Activated gamma-delta T cell (primary cell): ENCODE results near the gene ENKD1.

Experiments
- DNase-seq: peaks from one replicate; lab custom pipeline; 2025; lab: John Stamatoyannopoulos, UW

Gene ENKD1

DNA sequence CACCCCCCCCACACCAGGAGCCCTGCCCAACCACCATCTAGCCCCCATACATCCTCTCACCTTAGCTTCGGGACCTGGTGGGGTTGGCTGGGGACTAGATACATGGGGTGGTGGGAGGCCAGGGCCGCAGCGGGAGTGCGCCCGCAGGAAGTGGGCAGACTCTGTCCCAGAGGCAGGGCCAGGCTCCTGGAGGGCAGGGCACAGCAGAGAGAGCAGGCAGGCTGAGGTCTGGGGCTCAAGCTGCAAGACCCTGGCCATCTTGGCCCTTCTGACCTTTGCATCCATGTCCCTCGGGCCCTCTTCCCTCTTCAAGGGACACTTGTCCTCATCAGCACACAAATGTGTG lies 2.7 kb downstream of the ENKD1 start:
- no peak for DNase-seq

DNA sequence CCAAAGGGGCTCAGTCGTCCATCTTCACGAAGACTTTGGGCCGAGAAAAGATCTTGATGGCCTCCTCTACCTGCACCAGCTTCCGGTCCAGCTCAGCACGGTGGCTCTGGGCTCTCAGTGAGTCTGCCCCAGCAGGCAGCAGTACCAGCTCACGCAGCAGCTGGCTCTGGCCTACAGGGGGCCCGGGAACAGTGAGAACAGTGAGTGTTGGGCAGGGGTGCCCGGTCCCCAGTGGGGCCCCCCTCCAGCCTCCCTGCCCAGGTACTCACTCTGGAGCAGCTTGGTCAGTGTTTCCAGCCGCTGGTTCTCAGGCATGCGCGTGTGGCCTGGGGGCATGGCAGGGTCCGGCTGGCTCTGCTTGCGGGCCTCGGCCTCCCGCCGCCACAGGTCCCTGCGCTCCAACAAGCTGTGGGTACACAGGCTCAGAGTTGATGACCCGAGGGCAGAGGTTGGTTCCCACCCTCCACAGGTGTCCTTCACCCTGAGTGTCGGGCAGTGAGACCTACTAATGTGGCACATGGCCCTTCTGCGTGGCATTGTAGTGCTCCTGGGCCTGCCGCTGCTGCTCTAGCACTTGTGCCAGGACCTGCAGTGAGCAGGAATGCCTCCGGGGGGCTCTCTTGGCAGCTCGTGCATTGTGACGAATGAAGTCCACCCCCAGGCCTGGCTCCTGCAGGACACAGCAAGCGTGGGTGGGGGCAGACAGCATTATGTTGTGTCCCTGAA lies 3.2 kb downstream of the ENKD1 start:
- no peak for DNase-seq

DNA sequence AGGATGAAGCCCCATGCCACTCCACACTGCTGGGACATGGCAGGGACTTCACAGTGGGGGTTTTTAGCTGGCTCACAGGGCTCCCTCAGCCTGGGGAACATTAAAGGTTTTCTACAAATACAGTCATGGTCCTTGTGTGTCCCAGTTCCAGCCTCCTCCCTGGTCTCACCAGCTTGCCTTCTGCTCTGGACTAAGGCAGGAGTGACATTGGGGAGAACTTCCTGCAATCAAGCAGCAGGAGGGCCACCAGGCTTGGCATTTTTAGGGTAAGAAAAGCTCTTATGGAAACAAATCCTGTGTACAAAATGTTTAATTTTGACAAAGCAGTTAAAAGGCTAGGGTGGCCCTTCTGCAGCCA lies 3.9 kb downstream of the ENKD1 start:
- no peak for DNase-seq

DNA sequence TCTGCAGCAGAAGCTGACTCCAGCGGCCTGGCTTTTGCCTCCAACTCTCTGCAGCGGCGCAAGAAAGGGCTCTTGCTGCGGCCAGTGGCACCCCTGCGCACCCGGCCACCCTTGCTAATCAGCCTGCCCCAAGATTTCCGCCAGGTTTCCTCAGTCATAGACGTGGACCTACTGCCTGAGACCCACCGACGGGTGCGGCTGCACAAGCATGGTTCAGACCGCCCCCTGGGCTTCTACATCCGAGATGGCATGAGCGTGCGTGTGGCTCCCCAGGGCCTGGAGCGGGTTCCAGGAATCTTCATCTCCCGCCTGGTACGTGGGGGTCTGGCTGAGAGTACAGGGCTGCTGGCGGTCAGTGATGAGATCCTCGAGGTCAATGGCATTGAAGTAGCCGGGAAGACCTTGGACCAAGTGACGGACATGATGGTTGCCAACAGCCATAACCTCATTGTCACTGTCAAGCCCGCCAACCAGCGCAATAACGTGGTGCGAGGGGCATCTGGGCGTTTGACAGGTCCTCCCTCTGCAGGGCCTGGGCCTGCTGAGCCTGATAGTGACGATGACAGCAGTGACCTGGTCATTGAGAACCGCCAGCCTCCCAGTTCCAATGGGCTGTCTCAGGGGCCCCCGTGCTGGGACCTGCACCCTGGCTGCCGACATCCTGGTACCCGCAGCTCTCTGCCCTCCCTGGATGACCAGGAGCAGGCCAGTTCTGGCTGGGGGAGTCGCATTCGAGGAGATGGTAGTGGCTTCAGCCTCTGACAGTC lies 4.5 kb downstream of the ENKD1 start:
- no peak for DNase-seq

DNA sequence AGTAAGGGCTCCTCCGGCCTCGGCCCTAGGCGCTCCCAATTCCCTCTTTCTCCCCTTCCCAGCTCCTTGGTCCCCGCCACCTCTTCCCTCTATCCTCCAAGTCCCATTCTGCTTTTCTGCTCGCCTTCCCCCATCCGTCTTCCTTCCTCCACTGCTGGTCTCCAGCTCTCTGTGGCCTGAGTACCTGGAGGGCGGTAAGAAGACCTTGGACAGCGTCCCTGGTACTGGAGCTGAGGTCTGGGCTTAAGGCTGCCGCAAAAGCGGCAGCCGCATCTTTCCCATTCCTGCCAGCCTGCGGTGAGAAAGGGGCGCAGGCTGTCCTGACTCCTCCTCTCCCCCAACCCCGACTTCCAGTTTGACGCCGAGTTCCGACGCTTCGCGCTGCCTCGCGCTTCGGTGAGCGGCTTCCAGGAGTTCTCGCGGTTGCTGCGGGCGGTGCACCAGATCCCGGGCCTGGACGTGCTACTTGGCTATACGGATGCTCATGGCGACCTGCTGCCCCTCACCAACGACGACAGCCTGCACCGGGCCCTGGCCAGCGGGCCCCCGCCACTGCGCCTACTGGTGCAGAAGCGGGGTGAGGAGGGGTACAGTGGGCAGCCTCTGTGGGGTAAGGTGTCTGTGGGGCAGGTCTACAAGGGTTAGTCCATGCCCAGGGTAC lies 5.3 kb downstream of the ENKD1 start:
- DNase-seq: no peak

DNA sequence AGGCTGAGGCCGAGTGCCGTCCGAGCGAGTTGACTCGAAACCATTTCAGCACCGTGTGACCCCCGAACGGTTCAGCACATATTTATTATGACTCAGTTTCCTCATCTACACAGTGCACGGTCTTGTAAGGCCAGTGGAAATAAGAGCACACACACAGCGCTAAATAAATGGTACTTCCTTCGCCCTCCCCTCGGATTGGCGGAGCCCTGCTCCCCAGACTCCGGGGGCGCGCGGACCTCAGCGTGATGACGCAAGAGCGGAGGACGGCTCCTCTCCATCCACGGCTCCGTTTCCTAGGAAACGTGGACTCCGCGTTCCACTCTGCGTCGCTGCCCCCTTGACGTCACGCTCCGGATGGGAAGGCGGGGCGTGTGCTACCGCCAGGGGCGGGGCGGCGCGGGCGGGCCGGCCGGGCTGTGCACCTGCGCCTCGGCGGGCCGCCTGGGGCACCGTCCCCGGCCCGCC lies 6.0 kb downstream of the ENKD1 start, which contains the start of gene PARD6A:
Gene PARD6A (plus strand): TSS at position 397 of the 465 bp plus-strand sequence. CDS start 79 bp downstream, outside the sequence.
- DNase-seq: peak; percentile 93

DNA sequence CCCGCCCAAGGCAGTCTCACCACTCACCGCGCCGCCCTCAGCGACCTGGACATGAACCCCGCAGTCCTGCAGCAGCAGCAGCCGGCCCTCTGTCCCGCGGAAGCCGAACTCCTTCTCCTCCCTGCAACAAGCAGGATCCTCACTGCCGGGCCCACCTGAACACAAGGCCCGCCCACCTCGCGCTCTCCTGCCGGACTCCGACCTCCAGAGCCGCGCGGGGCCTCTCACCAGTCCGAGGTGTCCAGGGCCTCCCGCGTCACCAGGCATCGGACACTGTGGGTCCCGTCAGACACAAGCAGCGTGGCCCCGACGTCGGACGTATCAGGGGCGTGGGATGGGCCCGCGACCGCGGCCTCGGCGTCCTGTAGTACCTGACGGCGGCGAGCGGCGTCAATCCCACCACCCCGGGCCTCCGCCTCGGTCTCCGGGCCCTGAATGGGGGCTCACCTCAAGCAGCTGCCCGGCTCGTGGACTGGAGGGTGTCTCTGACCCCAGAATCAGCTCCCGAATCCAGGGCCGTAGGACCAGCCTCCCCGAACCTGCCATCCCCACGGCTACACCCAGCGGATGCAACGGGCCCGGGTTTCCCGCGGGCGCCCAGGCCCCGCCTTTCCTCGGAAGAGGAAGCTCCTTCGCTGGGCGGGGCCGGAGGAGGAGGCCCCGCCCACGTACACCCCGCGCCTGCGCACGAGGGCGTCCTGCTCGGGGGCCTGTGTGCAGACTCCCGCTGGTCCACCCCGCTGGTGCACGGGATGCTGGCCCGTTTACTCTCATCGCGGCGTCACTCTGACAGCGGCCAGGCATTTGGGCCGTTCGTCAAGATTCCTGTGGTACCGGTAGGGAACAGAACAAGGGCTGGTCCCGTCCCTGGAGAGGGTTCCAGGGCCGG lies 6.6 kb downstream of the ENKD1 start, which contains the start of gene ACD:
Gene ACD (minus strand): TSS at position 586 of the 889 bp plus-strand sequence. CDS start 40 bp downstream, at position 546.
- peak; percentile 89 for DNase-seq

DNA sequence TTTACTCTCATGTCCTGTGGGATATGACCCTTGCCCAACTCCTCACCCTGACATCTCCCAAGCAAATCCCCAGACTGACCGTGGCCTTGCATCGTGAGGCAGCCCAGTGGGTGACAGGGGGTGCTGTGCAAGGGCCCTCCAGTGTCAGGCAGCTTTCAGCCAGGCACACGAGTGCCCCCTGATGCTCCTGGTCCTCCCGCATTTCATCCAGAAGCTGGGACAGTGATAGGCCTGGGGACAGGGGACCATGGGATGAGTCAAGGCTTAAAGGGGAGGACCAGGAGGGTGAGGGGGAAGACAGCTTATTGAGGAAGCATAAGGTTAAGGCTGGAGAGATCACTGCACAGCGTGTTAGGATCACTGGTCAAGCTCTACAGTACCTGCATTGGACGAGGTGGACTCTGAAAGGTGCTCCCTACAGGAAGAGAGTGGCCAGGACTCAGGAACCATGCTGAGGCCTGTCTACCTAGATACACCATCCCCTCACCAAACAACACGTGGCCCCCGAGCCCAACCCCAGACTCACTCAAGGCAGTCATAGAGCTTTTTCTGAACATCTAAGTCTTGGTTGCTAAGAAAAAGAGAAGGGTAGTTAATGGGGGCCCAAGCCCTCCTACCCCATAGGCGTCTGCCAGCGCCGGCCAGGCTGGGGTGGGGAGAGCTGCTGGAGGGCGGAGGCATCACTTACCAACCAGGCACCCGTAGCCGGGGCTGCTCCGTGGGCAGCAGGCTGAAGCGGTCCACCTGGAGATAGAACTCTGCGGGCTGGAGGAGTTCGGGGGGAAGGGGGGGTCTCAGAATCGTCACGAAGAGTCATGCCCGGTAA lies 7.5 kb downstream of the ENKD1 start:
- no peak for DNase-seq

DNA sequence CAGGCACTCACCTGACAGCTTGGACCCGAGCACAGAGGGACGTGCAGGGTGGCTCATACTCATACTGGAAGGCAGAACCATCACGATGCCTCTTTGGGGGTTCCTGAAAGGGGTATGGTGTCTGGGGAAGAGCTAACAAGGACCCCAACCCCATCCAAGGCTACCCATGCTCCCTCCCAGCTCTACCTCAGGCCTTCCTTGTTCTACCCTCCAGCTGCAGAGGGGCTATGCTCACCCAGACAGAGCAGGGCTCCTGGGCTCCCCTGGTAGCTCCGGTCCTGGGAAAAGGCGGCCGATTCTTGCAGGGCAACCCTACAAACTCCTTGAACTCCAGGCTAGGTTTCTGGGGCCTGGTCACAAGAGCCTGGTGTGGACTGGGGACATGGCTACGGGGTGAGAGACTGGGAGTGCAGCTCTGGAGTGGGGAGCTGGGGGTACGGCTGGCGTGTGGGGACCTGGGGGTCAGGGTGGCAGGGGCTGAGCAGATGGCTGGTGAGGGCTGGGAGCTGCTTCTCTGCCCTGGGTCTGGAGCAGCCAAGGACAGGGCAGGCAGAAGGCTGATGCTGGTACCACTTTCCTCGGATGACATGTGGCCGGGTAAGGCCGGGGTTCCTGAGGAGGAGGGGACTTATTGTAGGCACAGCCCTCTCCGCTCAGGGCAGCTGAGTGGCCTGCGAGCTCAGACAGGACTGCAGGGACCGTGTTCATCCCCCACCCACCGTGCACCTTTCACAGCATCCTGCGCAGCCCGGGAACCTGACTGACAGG lies 8.6 kb downstream of the ENKD1 start:
- DNase-seq: no peak

DNA sequence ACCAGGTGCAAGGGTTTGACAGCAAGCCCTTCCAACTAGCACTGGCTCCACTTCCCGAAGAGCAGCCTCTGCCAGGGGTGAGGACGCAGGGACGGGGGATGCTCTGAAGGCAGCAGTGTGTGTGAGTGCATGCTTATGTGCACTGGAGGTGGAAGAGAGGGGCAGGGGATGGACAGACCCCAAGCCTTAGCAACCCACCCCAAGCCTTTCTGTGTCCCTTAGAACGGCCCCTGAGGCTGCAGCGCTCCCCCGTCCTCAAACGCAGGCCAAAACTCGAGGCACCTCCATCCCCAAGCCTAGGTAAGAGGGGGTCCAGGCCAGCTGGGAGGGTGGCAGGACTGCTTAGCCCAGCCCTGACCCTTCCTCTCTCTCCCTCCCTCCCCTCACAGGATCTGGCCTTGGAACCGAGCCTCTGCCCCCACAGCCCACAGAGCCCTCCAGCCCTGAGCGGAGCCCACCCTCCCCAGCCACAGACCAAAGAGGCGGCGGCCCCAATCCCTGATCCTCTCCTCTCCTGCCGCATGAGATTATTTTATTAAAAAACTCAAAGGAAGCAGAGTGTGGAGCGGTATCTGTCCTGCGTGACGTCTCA lies 9.4 kb downstream of the ENKD1 start:
- no peak for DNase-seq

DNA sequence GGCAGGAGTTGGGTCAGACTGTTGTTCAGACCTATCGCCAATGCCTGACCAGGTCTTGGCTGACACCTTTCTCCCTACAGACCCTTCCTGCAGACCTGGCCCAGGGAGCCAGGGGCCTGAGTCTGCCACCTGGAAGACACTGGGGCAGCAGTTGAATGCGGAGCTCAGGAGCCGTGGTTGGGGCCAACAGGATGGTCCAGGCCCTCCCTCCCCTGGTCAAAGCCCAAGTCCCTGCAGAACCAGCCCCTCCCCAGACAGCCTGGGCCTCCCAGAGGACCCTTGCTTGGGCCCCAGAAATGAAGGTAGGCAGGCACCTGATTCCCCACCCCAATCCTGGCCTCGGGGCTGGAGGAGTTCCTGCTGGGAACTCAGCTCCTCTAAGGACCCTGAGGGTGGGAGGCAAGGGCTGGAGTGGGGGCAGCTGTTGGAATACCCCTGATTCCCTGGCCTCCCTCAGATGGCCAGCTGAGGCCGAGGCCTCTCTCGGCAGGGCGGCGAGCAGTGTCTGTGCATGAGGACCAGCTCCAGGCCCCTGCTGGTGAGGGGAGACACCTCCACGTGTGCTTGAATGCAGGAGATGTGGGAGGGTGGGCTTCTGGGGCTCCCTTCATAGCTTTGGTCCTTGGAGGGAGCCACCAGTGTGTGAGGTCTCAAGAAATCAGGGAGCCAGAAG lies 10.1 kb downstream of the ENKD1 start:
- DNase-seq: no peak

DNA sequence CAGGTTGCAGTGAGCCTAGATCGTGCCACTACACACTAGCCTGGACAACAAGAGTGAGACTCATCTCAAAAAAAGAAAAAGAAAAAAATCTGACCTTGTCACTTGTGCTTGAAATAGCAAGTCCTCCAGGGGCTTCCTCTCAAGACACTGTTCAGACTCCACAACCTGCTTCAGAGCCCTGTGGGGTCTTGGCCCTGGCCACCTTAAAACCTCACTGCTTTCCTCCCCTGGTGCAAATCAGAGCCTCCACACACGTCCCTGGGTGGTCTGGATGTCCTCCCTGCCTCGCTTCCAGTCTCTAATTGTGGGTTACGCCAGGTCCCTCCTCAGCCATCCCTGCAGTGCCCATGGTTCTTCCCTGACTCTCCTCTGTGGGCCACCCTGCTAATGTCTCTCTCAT lies 11.2 kb downstream of the ENKD1 start:
- DNase-seq: no peak

DNA sequence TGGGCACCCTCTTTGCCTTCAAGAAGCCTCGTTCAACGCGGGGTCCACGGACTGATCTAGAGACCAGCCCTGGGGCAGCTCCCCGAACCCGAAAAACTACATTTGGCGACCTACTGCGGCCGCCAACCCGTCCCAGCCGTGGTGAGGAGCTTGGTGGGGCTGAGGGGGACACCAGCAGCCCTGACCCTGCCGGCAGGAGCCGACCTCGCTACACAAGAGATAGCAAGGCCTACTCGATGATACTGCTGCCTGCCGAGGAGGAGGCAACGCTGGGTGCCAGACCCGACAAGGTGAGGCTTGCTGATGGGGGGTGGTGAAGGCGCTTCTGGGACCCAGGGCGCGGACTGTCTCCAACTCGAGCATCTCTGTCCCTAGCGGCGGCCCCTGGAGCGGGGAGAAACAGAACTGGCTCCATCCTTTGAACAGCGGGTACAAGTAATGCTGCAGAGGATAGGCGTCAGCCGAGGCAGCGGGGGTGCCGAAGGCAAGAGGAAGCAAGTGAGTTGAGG lies 12.1 kb downstream of the ENKD1 start:
- DNase-seq: no peak

DNA sequence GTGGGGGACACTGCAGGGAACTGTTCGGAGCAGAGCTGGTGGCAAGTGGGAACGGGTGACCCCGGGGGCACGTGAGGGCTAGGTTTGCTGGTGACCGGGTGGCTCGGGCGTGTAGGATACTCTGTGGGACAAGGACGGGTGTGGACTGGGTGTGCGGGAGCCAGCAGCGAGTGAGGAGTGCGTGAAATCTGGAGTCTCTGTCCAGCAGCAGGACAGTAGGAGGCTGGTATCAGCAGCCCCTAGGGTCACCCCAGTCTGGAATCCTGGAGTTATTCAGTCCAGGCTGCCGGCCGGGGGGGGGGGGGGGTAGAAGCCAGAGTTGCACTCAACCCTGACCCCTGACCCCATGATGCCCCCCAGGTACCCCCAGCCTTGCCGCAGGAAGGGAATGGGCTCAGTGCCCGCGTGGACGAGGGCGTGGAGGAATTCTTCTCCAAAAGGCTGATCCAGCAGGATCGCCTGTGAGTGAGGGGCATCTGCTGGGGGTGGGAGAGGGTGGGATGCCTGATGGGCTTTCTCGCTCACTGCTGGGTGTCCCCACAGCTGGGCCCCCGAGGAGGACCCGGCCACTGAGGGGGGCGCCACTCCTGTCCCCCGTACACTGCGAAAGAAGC lies 12.7 kb downstream of the ENKD1 start:
- DNase-seq: no peak

DNA sequence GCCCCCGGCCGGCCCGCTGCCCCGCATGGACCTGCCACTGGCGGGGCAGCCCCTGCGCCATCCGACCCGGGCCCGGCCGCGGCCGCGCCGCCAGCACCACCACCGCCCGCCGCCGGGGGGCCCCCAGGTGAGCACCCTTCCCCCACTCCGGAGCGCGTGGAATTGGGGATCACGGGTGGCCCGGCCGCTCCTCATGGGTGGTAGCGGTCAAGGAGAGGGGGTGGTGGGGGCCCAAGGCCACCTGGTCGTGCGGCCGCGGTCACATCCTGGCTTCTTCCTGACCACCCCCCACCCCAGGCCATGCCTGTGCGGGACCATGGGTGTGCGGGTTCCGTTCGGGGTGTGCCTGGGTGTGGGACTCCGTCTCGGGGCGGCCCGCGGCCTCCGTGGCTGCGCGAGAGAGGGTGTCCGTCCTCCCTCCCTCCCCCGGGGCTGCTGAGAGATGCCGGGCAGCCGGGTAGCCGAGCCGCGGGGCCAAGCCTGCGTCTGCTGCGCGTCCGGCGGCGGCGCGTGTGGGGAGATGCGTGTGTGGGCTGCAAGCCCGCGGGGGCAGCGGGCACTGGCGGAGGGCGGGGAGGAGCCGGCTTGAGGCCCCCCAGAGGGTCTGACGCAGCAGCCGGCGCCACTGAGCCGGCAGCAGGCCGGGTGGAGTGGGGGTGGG lies 13.3 kb downstream of the ENKD1 start:
- no peak for DNase-seq

DNA sequence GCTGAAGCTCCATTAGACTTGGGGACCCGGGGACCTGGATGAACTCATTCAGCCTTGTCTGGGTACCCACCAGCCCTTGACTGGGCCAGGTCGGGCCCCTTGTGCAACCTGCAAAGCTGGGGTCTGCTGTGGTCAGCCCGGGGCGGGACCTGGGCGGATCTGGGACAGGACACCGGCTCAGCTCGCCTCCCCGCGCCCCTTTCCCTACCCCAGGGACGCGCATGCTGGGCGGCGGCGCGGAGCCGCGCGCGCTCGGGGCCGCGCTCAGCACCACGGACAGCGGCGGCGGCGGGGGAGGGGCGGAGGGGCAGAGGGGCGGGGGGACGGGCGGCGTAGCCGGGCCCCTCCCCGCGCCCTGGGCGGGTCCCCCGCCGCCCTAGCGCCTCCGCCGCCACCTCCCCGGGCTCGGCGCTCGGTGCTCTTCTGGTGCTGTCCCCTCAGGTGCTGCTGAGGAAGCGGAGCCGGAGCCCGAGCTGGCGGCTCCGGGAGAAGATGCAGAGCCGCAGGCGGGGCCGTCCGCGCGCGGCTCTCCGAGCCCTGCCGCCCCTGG lies 13.9 kb downstream of the ENKD1 start:
- no peak for DNase-seq

DNA sequence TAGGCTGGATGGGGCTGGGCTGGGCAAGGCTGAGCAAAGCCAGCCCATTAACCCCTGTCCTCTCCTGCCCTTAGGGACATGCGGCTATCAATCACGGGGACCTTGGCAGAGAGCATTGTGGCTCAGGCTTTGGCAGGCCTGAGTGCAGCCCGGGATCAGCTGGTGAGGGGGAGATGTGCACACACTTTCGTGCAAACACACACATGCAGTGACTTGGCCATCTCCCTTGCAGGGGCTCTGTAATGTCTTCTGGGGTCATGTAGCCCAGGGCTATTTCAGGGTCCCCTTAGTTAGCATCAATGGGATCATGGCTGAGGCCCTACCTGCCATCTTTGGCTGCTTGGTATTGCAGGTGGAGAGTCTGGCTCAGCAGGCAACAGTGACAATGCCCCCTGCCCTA lies 14.7 kb downstream of the ENKD1 start:
- no peak for DNase-seq

DNA sequence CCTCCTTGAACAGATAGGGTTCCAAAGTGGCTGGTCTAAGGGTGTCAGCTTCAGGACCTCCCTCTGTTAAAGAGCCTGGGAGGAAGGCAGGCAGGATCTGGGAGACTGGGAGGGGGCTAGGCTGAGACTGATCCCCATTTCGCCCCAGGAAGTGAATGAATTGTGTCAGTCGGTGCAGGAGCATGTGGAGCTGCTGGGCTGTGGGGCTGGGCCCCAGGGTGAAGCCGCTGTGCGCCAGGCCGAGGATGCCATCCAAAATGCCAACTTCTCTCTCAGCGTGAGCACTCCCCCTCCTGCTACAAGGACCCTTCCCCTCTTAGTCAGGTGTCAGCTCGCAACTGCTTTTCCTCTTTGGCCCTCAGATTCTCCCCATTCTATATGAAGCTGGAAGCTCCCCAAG lies 15.5 kb downstream of the ENKD1 start:
- DNase-seq: no peak
